ENCODE measurements around the gene RBM20.
"Not testable (repeated sequence)": the region's sequence is repeated elsewhere in the genome, so short reads cannot be mapped to it uniquely, and the experiment has no call there.

Gene RBM20

GRCh38 chr10:110643653-110644597 is at the start of gene RBM20:
TSS of gene RBM20 (plus strand) at chr10:110644336. CDS start at chr10:110644455, 119 bp downstream.
- DNase-seq, result no peak

GRCh38 chr10:110597476-110597875 is 46.7 kb upstream of the RBM20 start:
- DNase-seq, result no peak

- DNase-seq, result peak; percentile 64
Measured at GRCh38 chr10:110600487-110601101, 43.5 kb upstream of the RBM20 start.

GRCh38 chr10:110601581-110601980 is 42.6 kb upstream of the RBM20 start:
- DNase-seq, result no peak

- no peak for DNase-seq
Measured at GRCh38 chr10:110608087-110608486, 36.0 kb upstream of the RBM20 start.

- DNase-seq, result no peak
Measured at GRCh38 chr10:110609605-110610004, 34.5 kb upstream of the RBM20 start.

GRCh38 chr10:110610308-110610774 is 33.8 kb upstream of the RBM20 start:
- DNase-seq, result peak; percentile 66

GRCh38 chr10:110610781-110611180 is 33.4 kb upstream of the RBM20 start:
- not testable (repeated sequence) for DNase-seq

GRCh38 chr10:110612087-110612486 is 32.0 kb upstream of the RBM20 start:
- DNase-seq, result no peak

GRCh38 chr10:110612629-110613028 is 31.5 kb upstream of the RBM20 start:
- no peak for DNase-seq

GRCh38 chr10:110613341-110613995 is 30.7 kb upstream of the RBM20 start:
- DNase-seq, result no peak

- no peak for DNase-seq
Measured at GRCh38 chr10:110613996-110614495, 30.1 kb upstream of the RBM20 start.

- no peak for DNase-seq
Measured at GRCh38 chr10:110615057-110615747, 28.9 kb upstream of the RBM20 start.

- DNase-seq, result no peak
Measured at GRCh38 chr10:110616493-110617033, 27.6 kb upstream of the RBM20 start.

GRCh38 chr10:110617425-110618229 is 26.5 kb upstream of the RBM20 start:
- peak; percentile 11 for DNase-seq

- DNase-seq, result no peak
Measured at GRCh38 chr10:110618230-110618610, 25.9 kb upstream of the RBM20 start.

GRCh38 chr10:110619514-110620397 is 24.4 kb upstream of the RBM20 start:
- DNase-seq, result no peak

GRCh38 chr10:110620398-110620719 is 23.8 kb upstream of the RBM20 start:
- DNase-seq, result no peak

GRCh38 chr10:110623316-110623715 is 20.8 kb upstream of the RBM20 start:
- not testable (repeated sequence) for DNase-seq

GRCh38 chr10:110625356-110625894 is 18.7 kb upstream of the RBM20 start:
- DNase-seq, result no peak

Measured in CD4-positive, alpha-beta T cell treated with Interleukin-17A for 1 hour (primary cell).